Stimulated activated CD8-positive, alpha-beta memory T cell treated with anti-CD3 and anti-CD28 coated beads, Interleukin-7, amount 100 ng/mL, for 4 hours (primary cell): ENCODE data around the gene SP3.

ENCODE experiments used
- DNase-seq, 2 donors: peaks; one replicate each; pipeline ENCODE4 v3.0.0-alpha.2; 2020; ENCODE audit warnings: low read depth in 2 of 2

The SP3 gene

GRCh38 chr2:173997269-173997668 lies 32.1 kb upstream of the SP3 start:
- no peak for DNase-seq

GRCh38 chr2:173996766-173997165 lies 31.6 kb upstream of the SP3 start:
- DNase-seq = no peak

- no peak for DNase-seq
These were observed 28.3 kb upstream of the SP3 start for GRCh38 chr2:173993459-173993858.

GRCh38 chr2:173991856-173992588 lies 26.8 kb upstream of the SP3 start:
- no peak for DNase-seq

- no peak for DNase-seq
These were observed 26.0 kb upstream of the SP3 start for GRCh38 chr2:173990970-173991819.

- DNase-seq = no peak
These were observed 25.1 kb upstream of the SP3 start for GRCh38 chr2:173990245-173990644.

GRCh38 chr2:173989884-173990215 lies 24.7 kb upstream of the SP3 start:
- DNase-seq = no peak

- DNase-seq = no peak
These were observed 24.1 kb upstream of the SP3 start for GRCh38 chr2:173989160-173989883.

- no peak for DNase-seq
These were observed 21.6 kb upstream of the SP3 start for GRCh38 chr2:173986805-173987204.

GRCh38 chr2:173985605-173985992 lies 20.4 kb upstream of the SP3 start:
- no peak for DNase-seq

- no peak for DNase-seq
These were observed 19.9 kb upstream of the SP3 start for GRCh38 chr2:173984866-173985604.

GRCh38 chr2:173983391-173983871 lies 18.3 kb upstream of the SP3 start:
- no peak for DNase-seq

- no peak for DNase-seq
These were observed 17.7 kb upstream of the SP3 start for GRCh38 chr2:173982918-173983317.

GRCh38 chr2:173982182-173982714 lies 17.1 kb upstream of the SP3 start:
- no peak for DNase-seq

GRCh38 chr2:173981520-173981919 lies 16.3 kb upstream of the SP3 start:
- DNase-seq = no peak

- DNase-seq = no peak
These were observed 14.7 kb upstream of the SP3 start for GRCh38 chr2:173979751-173980351.

GRCh38 chr2:173978447-173978846 lies 13.3 kb upstream of the SP3 start:
- peak in 1 of 2 donors; percentile 9 for DNase-seq

GRCh38 chr2:173972636-173973035 lies 7.5 kb upstream of the SP3 start:
- DNase-seq = no peak

GRCh38 chr2:173972165-173972564 lies 7.0 kb upstream of the SP3 start:
- DNase-seq = no peak

- no peak for DNase-seq
These were observed 5.3 kb upstream of the SP3 start for GRCh38 chr2:173970516-173970924.

- DNase-seq = no peak
These were observed 4.7 kb upstream of the SP3 start for GRCh38 chr2:173969886-173970285.
